HUES64 (cell line): ENCODE data around the gene SERPINE1.
"Not testable (repeated sequence)": the region's sequence is repeated elsewhere in the genome, so short reads cannot be mapped to it uniquely, and the experiment has no call there.

Experiments used
- H3K27ac ChIP-seq: 2 replicates; pipeline ENCODE4 v1.7.0; 2013; ENCODE audit warnings: low read depth, low read length, inconsistent platforms
- H3K27me3 ChIP-seq: 2 replicates; pipeline ENCODE4 v1.6.1; 2013; ENCODE audit warnings: mild to moderate bottlenecking, low read length; ENCODE audit not compliant: insufficient read depth
- H3K36me3 ChIP-seq: 2 replicates; pipeline ENCODE4 v1.6.1; 2013; ENCODE audit warnings: mild to moderate bottlenecking, low read length; ENCODE audit not compliant: insufficient read depth
- H3K4me1 ChIP-seq: 2 replicates; pipeline ENCODE4 v1.6.1; 2013; ENCODE audit warnings: mild to moderate bottlenecking, low read length, moderate library complexity; ENCODE audit not compliant: insufficient read depth
- H3K4me3 ChIP-seq: 2 replicates; pipeline ENCODE4 v1.5.1; 2013; ENCODE audit warnings: mild to moderate bottlenecking, low read length, moderate library complexity
- H3K9ac ChIP-seq: 2 replicates; pipeline ENCODE4 v1.6.1; 2013; ENCODE audit warnings: mild to moderate bottlenecking, low read depth, low read length
- H3K9me3 ChIP-seq: 2 replicates; pipeline ENCODE4 v1.6.1; 2013; ENCODE audit warnings: low read depth, low read length; ENCODE audit not compliant: insufficient read depth
- whole genome bisulfite sequencing: fragments of 150-250, 120-280 bp; methylation state at CpG from one replicate; pipeline ENCODE4 v1.1.7; 2013; ENCODE audit warnings: missing lambda C conversion rate; 5-methylcytosine and 5-hydroxymethylcytosine counted together

SERPINE1 gene

DNA sequence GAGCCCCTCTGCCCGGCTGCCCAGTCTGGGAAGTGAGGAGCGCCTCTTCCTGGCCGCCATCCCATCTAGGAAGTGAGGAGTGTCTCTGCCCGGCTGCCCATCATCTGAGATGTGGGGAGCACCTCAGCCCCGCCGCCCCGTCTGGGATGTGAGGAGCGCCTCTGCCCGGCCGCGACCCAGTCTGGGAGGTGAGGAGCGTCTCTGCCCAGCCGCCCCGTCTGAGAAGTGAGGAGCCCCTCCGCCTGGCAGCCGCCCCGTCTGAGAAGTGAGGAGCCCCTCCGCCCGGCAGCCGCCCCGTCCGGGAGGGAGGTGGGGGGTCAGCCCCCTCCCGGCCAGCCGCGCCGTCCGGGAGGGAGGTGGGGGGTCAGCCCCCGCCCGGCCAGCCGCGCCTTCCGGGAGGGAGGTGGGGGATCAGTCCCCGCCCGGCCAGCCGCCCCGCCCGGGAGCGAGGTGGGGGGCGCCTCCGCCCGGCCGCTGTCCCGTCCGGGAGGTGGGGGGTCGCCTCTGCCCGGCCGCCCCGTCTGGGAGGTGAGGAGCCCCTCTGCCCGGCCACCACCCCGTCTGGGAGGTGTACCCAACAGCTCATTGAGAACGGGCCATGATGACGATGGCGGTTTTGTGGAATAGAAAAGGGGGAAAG, 34.5 kb upstream of the SERPINE1 start:
- WGBS, result 96% methylated on average over 50 of the region's 53 CpGs
- H3K4me1 ChIP-seq, result not testable (repeated sequence)

GRCh38 chr7:101093906-101094305, 33.0 kb upstream of the SERPINE1 start:
- H3K9me3 ChIP-seq, result no peaks in the 10 kb centered on the region
- no peak overlapping the region for H3K27ac ChIP-seq
- H3K4me3 ChIP-seq, result no peak overlapping the region
- no peaks in the 10 kb centered on the region for H3K27me3 ChIP-seq
- WGBS, result 92% methylated on average over 4 of the region's 4 CpGs
- H3K9ac ChIP-seq, result no peak overlapping the region
- peaks cover 6% of the 10 kb centered on the region for H3K4me1 ChIP-seq
- H3K36me3 ChIP-seq, result peaks cover 5% of the 10 kb centered on the region; the same call in 1 of the 2 replicates

More for the DNA sequence above, 34.5 kb upstream of the SERPINE1 start:
- not testable (repeated sequence) for H3K4me3 ChIP-seq, H3K9ac ChIP-seq, H3K27ac ChIP-seq, H3K27me3 ChIP-seq, H3K9me3 ChIP-seq
- peaks cover 12% of the 10 kb centered on the region for H3K36me3 ChIP-seq

GRCh38 chr7:101094376-101094775, 32.5 kb upstream of the SERPINE1 start:
- Histone ChIP-seq H3K27ac (no peak overlapping the region; the same call in 1 of the 2 replicates), H3K36me3 (peaks cover 2% of the 10 kb centered on the region; the same call in 1 of the 2 replicates), H3K9me3 (no peaks in the 10 kb centered on the region), H3K27me3 (no peaks in the 10 kb centered on the region), H3K4me1 (peaks cover 8% of the 10 kb centered on the region), H3K9ac (no peak overlapping the region), H3K4me3 (no peak overlapping the region)
- 66% methylated on average over 8 of the region's 9 CpGs for WGBS

DNA sequence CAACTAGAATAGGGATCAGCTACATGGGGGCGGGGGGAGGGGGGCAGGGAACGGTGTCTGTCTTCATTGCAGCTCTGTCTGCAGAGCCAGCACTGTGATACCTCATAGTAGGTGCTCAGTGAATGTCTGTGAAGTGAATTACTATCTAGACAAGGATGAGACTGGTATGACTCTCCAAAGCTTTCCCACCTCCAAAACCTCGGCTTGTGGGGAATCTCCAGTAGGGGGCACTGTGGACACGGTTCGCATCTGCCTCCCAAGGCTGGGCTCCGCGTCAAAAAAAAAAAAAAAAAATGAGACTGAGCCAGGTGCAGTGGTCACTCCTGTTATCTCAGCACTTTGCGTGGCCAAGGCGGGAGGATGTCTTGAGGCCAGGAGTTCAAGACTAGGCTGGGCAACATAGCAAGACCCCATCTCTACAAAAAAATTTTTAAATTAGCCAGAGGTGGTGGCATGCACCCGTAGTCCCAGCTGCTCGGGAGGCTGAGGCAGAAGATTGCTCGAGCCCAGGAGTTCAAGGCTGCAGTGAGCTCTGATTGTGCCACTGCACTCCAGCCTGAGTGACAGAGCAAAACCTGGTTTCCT, 32.0 kb upstream of the SERPINE1 start:
- WGBS, result 64% methylated on average over 12 of the region's 12 CpGs
- Histone ChIP-seq H3K27me3 (no peaks in the 10 kb centered on the region), H3K9ac (no peak overlapping the region), H3K4me3 (no peak overlapping the region), H3K36me3 (no peaks in the 10 kb centered on the region), H3K9me3 (no peaks in the 10 kb centered on the region), H3K4me1 (peaks cover 11% of the 10 kb centered on the region), H3K27ac (no peak overlapping the region)

- Histone ChIP-seq H3K4me3 (no peak overlapping the region), H3K4me1 (peaks cover 18% of the 10 kb centered on the region), H3K9ac (no peak overlapping the region), H3K27ac (no peak overlapping the region), H3K27me3 (no peaks in the 10 kb centered on the region), H3K9me3 (no peaks in the 10 kb centered on the region), H3K36me3 (no peaks in the 10 kb centered on the region)
- WGBS, result 88% methylated on average over 4 of the region's 6 CpGs
Measured at GRCh38 chr7:101096331-101096956, 30.5 kb upstream of the SERPINE1 start.

- Histone ChIP-seq H3K36me3 (no peaks in the 10 kb centered on the region), H3K9ac (no peak overlapping the region), H3K9me3 (no peaks in the 10 kb centered on the region), H3K27ac (no peak overlapping the region), H3K27me3 (no peaks in the 10 kb centered on the region), H3K4me3 (no peak overlapping the region), H3K4me1 (peaks cover 18% of the 10 kb centered on the region)
- 93% methylated on average over 5 of the region's 5 CpGs for WGBS
Measured at GRCh38 chr7:101096957-101097347, 30.0 kb upstream of the SERPINE1 start.

DNA sequence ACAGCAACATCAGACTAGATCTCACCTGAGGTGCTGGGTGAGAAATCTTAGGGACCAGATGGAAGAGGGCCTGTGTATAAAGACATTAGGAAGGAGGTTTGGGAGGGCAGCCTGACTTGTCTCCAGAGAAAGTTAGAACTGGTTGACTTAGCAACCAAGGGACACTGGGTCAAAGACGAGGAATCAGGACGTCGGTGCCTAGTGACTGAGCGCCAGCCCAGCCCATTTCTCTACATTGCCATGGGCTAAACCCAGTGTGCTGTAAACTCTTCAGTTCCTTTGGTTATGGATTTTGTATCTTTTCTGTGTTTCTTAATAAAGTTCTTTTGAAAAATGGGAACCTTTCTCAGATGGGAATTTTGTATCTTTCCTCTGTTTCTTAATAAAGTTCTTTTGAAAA, 29.3 kb upstream of the SERPINE1 start:
- Histone ChIP-seq H3K9ac (no peak overlapping the region), H3K9me3 (no peaks in the 10 kb centered on the region), H3K4me3 (no peak overlapping the region), H3K27ac (no peak overlapping the region), H3K36me3 (no peaks in the 10 kb centered on the region), H3K4me1 (peaks cover 18% of the 10 kb centered on the region), H3K27me3 (no peaks in the 10 kb centered on the region)
- 92% methylated on average over 4 of the region's 4 CpGs for WGBS

GRCh38 chr7:101099969-101100781, 26.7 kb upstream of the SERPINE1 start:
- Histone ChIP-seq H3K9me3 (no peaks in the 10 kb centered on the region), H3K27me3 (no peaks in the 10 kb centered on the region), H3K27ac (peak overlapping the region; percentile 70), H3K4me1 (peaks cover 12% of the 10 kb centered on the region; the same call in 1 of the 2 replicates), H3K4me3 (no peak overlapping the region), H3K9ac (peak overlapping the region; percentile 35; the same call in 1 of the 2 replicates), H3K36me3 (no peaks in the 10 kb centered on the region)
- WGBS, result 25% methylated on average over 26 of the region's 26 CpGs

GRCh38 chr7:101100858-101101847, 25.8 kb upstream of the SERPINE1 start:
- H3K27ac ChIP-seq, result peak overlapping the region; percentile 70
- H3K36me3 ChIP-seq, result no peaks in the 10 kb centered on the region
- WGBS, result 92% methylated on average over 18 of the region's 18 CpGs
- no peaks in the 10 kb centered on the region for H3K27me3 ChIP-seq
- H3K4me1 ChIP-seq, result peaks cover 12% of the 10 kb centered on the region; the same call in 1 of the 2 replicates
- H3K9me3 ChIP-seq, result no peaks in the 10 kb centered on the region
- peak overlapping the region; percentile 35; the same call in 1 of the 2 replicates for H3K9ac ChIP-seq
- H3K4me3 ChIP-seq, result no peak overlapping the region

DNA sequence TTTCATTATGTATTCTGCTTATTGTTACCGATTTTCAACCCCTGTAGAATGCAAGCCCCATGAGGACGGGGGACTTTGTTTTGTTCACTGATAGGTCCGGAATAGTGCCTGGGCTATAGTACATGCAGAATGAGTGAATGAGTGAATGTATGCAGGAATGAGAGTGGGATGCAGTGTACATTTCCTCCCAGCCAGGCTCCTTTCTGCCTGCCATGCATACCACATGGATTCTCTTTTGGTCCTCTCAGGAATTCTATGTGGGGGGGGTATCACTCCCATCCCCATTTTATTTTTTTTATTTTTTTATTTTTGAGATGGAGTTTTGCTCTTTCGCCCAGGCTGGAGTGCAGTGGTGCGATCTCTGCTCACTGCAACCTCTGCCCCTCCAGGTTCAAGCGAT, 24.9 kb upstream of the SERPINE1 start:
- H3K9me3 ChIP-seq, result no peaks in the 10 kb centered on the region
- H3K27ac ChIP-seq, result no peak overlapping the region
- H3K4me1 ChIP-seq, result peaks cover 12% of the 10 kb centered on the region; the same call in 1 of the 2 replicates
- H3K36me3 ChIP-seq, result no peaks in the 10 kb centered on the region
- no peak overlapping the region for H3K4me3 ChIP-seq
- H3K9ac ChIP-seq, result no peak overlapping the region
- no peaks in the 10 kb centered on the region for H3K27me3 ChIP-seq
- WGBS, result 85% methylated on average over 6 of the region's 6 CpGs
